H1 (cell line): ENCODE measurements around the gene CFAP100. TPM values are rescaled to one million over a fixed set of nuclear protein-coding genes. Genes with fewer than 3 reads are reported as not detected.

Experiments used
- CTCF ChIA-PET: fragments of 300-600 bp; sonication (Branson Sonifier 250); formaldehyde crosslinking; loops from one replicate; lab custom pipeline; 2021; ENCODE audit not compliant: partially characterized antibody; lab: Charles Lee
- POLR2A ChIA-PET: fragments of 300-600 bp; sonication (Branson Sonifier 250); formaldehyde crosslinking; loops from one replicate; lab custom pipeline; 2021; ENCODE audit warnings: inconsistent platforms; ENCODE audit not compliant: partially characterized antibody; lab: Charles Lee
- DNase-seq, 2 experiments: peaks; one replicate each; pipeline versions ENCODE4 v3.0.0 to v3.0.0-alpha.2; 2010 to 2022; ENCODE audit warnings: low spot score in 2 of 2, low read depth in 1 of 2, mixed read lengths in 1 of 2
- FAIRE-seq: peaks from 2 replicates; lab custom pipeline; 2011; peaks lifted over from hg19 to GRCh38; lab: Jason Lieb, UNC
- H2AFZ ChIP-seq: 2 replicates; pipeline ENCODE4 v1.8.1; 2012; ENCODE audit warnings: low read length, inconsistent platforms
- H2AK5ac ChIP-seq: 2 replicates; pipeline ENCODE4 v1.6.1; 2013; ENCODE audit warnings: low read depth, low read length
- H2BK120ac ChIP-seq: replicated peaks from 2 replicates; pipeline ENCODE3; 2013; ENCODE audit warnings: low read depth, low read length, inconsistent platforms
- H2BK12ac ChIP-seq: 2 replicates; pipeline ENCODE4 v1.6.1; 2013; ENCODE audit warnings: low read depth, low read length
- H2BK15ac ChIP-seq: 2 replicates; pipeline ENCODE4 v1.6.1; 2013; ENCODE audit warnings: low read length
- H2BK20ac ChIP-seq: 2 replicates; pipeline ENCODE4 v1.6.1; 2013; ENCODE audit warnings: low read length
- H2BK5ac ChIP-seq: 2 replicates; pipeline ENCODE4 v1.6.1; 2013; ENCODE audit warnings: low read depth, low read length
- H3K14ac ChIP-seq: 2 replicates; pipeline ENCODE4 v1.6.1; 2013; ENCODE audit warnings: inconsistent platforms; ENCODE audit not compliant: insufficient read length
- H3K18ac ChIP-seq: 2 replicates; pipeline ENCODE4 v1.6.1; 2013; ENCODE audit warnings: low read length; ENCODE audit errors: extremely low read depth
- H3K23ac ChIP-seq: 2 replicates; pipeline ENCODE4 v1.6.1; 2013; ENCODE audit warnings: inconsistent platforms; ENCODE audit not compliant: insufficient read length
- H3K23me2 ChIP-seq: 2 replicates; pipeline ENCODE4 v1.6.1; 2013; ENCODE audit warnings: low read depth, low read length
- H3K27ac ChIP-seq: 2 replicates; pipeline ENCODE4 v1.6.1; 2011; ENCODE audit warnings: low read depth, low read length, inconsistent platforms
- H3K27me3 ChIP-seq, 4 experiments: replicated peaks in 1 of 4; 1 replicate in 1 of 4; 2 replicates in 3 of 4; pipeline versions ENCODE4 v1.6.1 to v1.8.1; 2011 to 2013; ENCODE audit warnings: low read length in 3 of 4, mild to moderate bottlenecking in 3 of 4, inconsistent platforms in 2 of 4, mixed read lengths in 2 of 4, moderate library complexity in 1 of 4; ENCODE audit not compliant: control insufficient read depth in 3 of 4, insufficient read depth in 3 of 4; ENCODE audit errors: extremely low read depth in 1 of 4
- H3K36me3 ChIP-seq, 4 experiments: 2 replicates each; pipeline versions ENCODE4 v1.6.1 to v1.8.1; 2011 to 2013; ENCODE audit warnings: mild to moderate bottlenecking in 4 of 4, low read length in 3 of 4, moderate library complexity in 2 of 4, control low read depth in 1 of 4, inconsistent platforms in 1 of 4; ENCODE audit not compliant: insufficient read depth in 4 of 4, control insufficient read depth in 2 of 4
- H3K4ac ChIP-seq: replicated peaks from 2 replicates; pipeline ENCODE3; 2013; ENCODE audit warnings: low read length, low read depth, mixed read lengths, inconsistent platforms; ENCODE audit not compliant: insufficient read length
- H3K4me1 ChIP-seq, 4 experiments: replicated peaks in 1 of 4; 1 replicate in 1 of 4; 2 replicates in 3 of 4; pipeline versions ENCODE4 v1.6.1 to v1.8.1; 2011 to 2013; ENCODE audit warnings: low read length in 3 of 4, inconsistent platforms in 2 of 4, mixed read lengths in 1 of 4; ENCODE audit not compliant: insufficient read depth in 4 of 4, control insufficient read depth in 3 of 4
- H3K4me2 ChIP-seq, 2 experiments: 2 replicates each; pipeline versions ENCODE4 v1.6.1 to v1.8.1; 2011 to 2013; ENCODE audit warnings: low read depth in 2 of 2, low read length in 2 of 2, control low read depth in 1 of 2, inconsistent platforms in 1 of 2, mild to moderate bottlenecking in 1 of 2; ENCODE audit not compliant: insufficient read depth in 1 of 2
- H3K4me3 ChIP-seq, 4 experiments: fragments of 200-600, 300-600 bp in 1 of 4; sonication (generic), shearing (Covaris generic), sonication (Bioruptor Twin) in 1 of 4; 2 replicates each; pipeline versions ENCODE4 v1.5.1 to v1.8.1; 2011 to 2016; ENCODE audit warnings: low read length in 4 of 4, low read depth in 3 of 4, control low read depth in 2 of 4, inconsistent platforms in 2 of 4, mild to moderate bottlenecking in 2 of 4, mixed read lengths in 1 of 4, moderate library complexity in 1 of 4; ENCODE audit not compliant: insufficient read depth in 2 of 4; ENCODE audit errors: extremely low read depth in 1 of 4
- H3K56ac ChIP-seq: replicated peaks from 2 replicates; pipeline ENCODE3; 2013; ENCODE audit warnings: low read depth, mild to moderate bottlenecking, mixed read lengths, low read length, inconsistent platforms; ENCODE audit not compliant: insufficient read length
- H3K79me1 ChIP-seq: 2 replicates; pipeline ENCODE4 v1.6.1; 2013; ENCODE audit warnings: low read depth, low read length, control low read depth
- H3K79me2 ChIP-seq, 2 experiments: 2 replicates each; pipeline versions ENCODE4 v1.6.1 to v1.8.1; 2012 to 2013; ENCODE audit warnings: low read length in 2 of 2, mild to moderate bottlenecking in 2 of 2, inconsistent platforms in 1 of 2; ENCODE audit not compliant: insufficient read depth in 2 of 2, control insufficient read depth in 1 of 2
- H3K9ac ChIP-seq, 4 experiments: replicated peaks in 1 of 4; 1 replicate in 1 of 4; 2 replicates in 3 of 4; pipeline versions ENCODE4 v1.6.1 to v1.8.1; 2011 to 2013; ENCODE audit warnings: low read depth in 3 of 4, low read length in 3 of 4, control low read depth in 2 of 4, mild to moderate bottlenecking in 2 of 4, moderate library complexity in 2 of 4, inconsistent platforms in 1 of 4; ENCODE audit errors: extremely low read depth in 1 of 4
- H3K9me3 ChIP-seq, 2 experiments: 2 replicates each; pipeline versions ENCODE4 v1.6.1 to v1.8.1; 2012 to 2013; ENCODE audit warnings: mild to moderate bottlenecking in 2 of 2, moderate library complexity in 2 of 2, control low read depth in 1 of 2, inconsistent platforms in 1 of 2, low read depth in 1 of 2, low read length in 1 of 2, mixed read lengths in 1 of 2; ENCODE audit not compliant: insufficient read depth in 2 of 2
- H4K20me1 ChIP-seq, 2 experiments: replicated peaks in 1 of 2; 2 replicates each; pipeline versions ENCODE3 to v1.8.1; 2011 to 2013; ENCODE audit warnings: inconsistent platforms in 2 of 2, low read length in 2 of 2, mild to moderate bottlenecking in 1 of 2; ENCODE audit not compliant: insufficient read depth in 2 of 2, control insufficient read depth in 1 of 2
- H4K5ac ChIP-seq: 2 replicates; pipeline ENCODE4 v1.6.1; 2013; ENCODE audit warnings: low read length, low read depth, mixed read lengths, inconsistent platforms; ENCODE audit not compliant: insufficient read length
- H4K8ac ChIP-seq: 2 replicates; pipeline ENCODE4 v1.8.0; 2013; ENCODE audit warnings: mild to moderate bottlenecking, moderate library complexity, low read length, inconsistent platforms; ENCODE audit not compliant: insufficient read depth; ENCODE audit errors: extremely low read depth
- H4K91ac ChIP-seq: replicated peaks from 2 replicates; pipeline ENCODE3; 2013; ENCODE audit warnings: low read length, mixed read lengths, inconsistent platforms; ENCODE audit not compliant: insufficient read length
- CEBPB ChIP-seq: IDR thresholded peaks from 2 replicates; pipeline ENCODE4 v1.6.1; 2012; ENCODE audit warnings: low read depth, low read length
- CREB1 ChIP-seq: IDR thresholded peaks from 2 replicates; pipeline ENCODE4 v1.6.1; 2012; ENCODE audit warnings: inconsistent platforms
- GTF2F1 ChIP-seq: IDR thresholded peaks from 2 replicates; pipeline ENCODE4 v1.6.1; 2012; ENCODE audit warnings: low read depth, low read length, improper control_type of control experiment, borderline replicate concordance
- JUN ChIP-seq: IDR thresholded peaks from 2 replicates; pipeline ENCODE4 v1.6.1; 2011; ENCODE audit warnings: low read depth, mild to moderate bottlenecking, improper control_type of control experiment, low read length
- KDM1A ChIP-seq: fragments of 200-600, 300-600 bp; sonication (generic); IDR thresholded peaks from 2 replicates; pipeline ENCODE4 v1.7.1; 2016; ENCODE audit warnings: mild to moderate bottlenecking, low read length, borderline replicate concordance
- POLR2A ChIP-seq, 2 experiments: IDR thresholded peaks; 1 replicate in 1 of 2; 2 replicates in 1 of 2; pipeline ENCODE4 v1.6.1; 2011; ENCODE audit warnings: low read depth in 2 of 2, low read length in 2 of 2, mild to moderate bottlenecking in 2 of 2; ENCODE audit errors: control extremely low read depth in 1 of 2
- SAP30 ChIP-seq: fragments of 300-600 bp; sonication (generic); IDR thresholded peaks from 2 replicates; pipeline ENCODE4 v1.7.1; 2012; ENCODE audit warnings: low read length, moderate library complexity, mild to moderate bottlenecking, inconsistent platforms; ENCODE audit not compliant: insufficient read depth, insufficient replicate concordance
- TBP ChIP-seq: IDR thresholded peaks from 2 replicates; pipeline ENCODE4 v1.6.1; 2011; ENCODE audit warnings: low read depth, low read length, improper control_type of control experiment
- TCF12 ChIP-seq: IDR thresholded peaks from 2 replicates; pipeline ENCODE4 v1.6.1; 2011; ENCODE audit warnings: low read depth, mild to moderate bottlenecking, low read length
- ZNF274 ChIP-seq: IDR thresholded peaks from 2 replicates; pipeline ENCODE4 v1.7.0; 2012; ENCODE audit warnings: low read length, borderline replicate concordance; ENCODE audit errors: extremely low read depth
- WGBS, 2 experiments: shearing (Covaris generic) in 1 of 2; methylation state at CpG; one replicate each; pipeline versions ENCODE4 v1.1.6 to v1.1.7; 2013 to 2015; ENCODE audit warnings: low lambda C conversion rate in 2 of 2, mixed read lengths in 2 of 2, inconsistent platforms in 1 of 2, low coverage in 1 of 2, missing lambda C conversion rate in 1 of 2; ENCODE audit not compliant: insufficient replicate concordance in 2 of 2, insufficient coverage in 1 of 2, insufficient read length in 1 of 2; ENCODE audit errors: extremely low coverage in 1 of 2, missing lambda C conversion rate in 1 of 2; 5-methylcytosine and 5-hydroxymethylcytosine counted together
- polyA plus RNA-seq, 7 experiments: library from polyadenylated mRNA; depleted of rRNA in 3 of 7; stranded (reverse) in 5 of 7; unstranded in 2 of 7; fragments of >200 nt in 5 of 7; fragments of 200-250 nt in 2 of 7; gene quantifications; 1 replicate in 5 of 7; 2 replicates in 1 of 7; 4 replicates in 1 of 7; pipeline versions ENCODE4 v1.2.1 to v1.2.3, GENCODE V29; 2011 to 2013; ENCODE audit warnings: missing spikeins in 2 of 7, mixed read lengths in 2 of 7
- total RNA-seq: library from RNA; stranded (reverse); fragmentation: NEBNext Ultra II Directional; extraction: Animal tissue kit (Norgen Biotek cat#: 25700); gene quantifications from 2 replicates; pipeline ENCODE4 v1.2.1, GENCODE V29; 2021
- TF ChIP-seq, protein P1 (sequence below): IDR thresholded peaks from 2 replicates; pipeline ENCODE4 v1.6.1; 2011; ENCODE audit warnings: low read depth, mild to moderate bottlenecking, low read length; ENCODE audit not compliant: insufficient read depth

The CFAP100 gene
- total and polyA plus RNA-seq, 2 of the 8 experiments (the other 6 are each of a cell fraction or from before 2014, with no cell fraction given): 0.17 TPM; not detected in 1

DNA sequence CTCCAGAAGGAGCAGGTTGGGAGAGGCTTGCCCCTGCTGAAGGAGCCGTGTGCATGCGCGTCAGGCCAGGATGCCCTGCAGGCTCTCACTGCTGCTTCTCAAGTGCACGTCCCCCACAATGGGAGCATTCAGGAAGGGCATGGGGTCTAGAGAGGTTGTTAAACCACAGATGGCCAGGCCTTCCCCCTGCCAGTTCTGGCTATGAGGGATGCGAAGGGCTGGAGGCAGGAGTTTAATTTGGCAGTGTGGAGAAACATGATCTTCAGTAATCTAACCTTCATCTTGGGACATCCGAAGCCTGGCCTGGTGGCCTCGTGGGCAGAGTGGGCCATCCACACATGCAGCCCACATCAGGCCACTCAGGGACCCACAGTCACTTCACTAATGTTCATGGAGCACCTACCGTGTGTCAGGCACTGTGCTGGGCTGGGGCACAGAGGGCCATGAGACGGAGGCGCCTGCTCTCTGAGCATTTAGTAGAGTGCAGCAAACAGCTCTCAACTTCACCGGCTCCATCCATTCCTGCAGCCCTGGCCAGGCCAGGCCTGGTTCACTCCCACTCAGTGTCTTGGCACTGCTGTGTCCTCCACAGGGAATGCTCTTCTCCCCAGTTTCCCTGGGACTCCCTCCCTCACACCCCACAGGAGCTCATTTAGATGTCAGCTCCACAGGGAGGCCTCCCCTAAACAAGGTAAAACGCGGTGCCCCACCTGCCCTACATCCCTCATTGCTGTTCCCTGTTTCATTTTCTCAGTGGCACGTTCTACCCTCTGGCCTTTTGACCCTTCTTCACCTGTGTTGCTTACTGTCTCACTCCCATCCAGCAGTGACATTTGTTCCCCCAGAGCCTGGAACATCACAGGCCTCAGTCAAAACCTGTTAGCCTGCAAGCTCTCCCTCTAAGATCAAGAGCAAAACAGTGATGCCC lies 4.0 kb downstream of the CFAP100 start:
- Histone ChIP-seq H2AK5ac (peak overlapping the region; percentile 39; the same call in 1 of the 2 replicates), H2BK20ac (no peak overlapping the region), H2BK5ac (no peak overlapping the region; the same call in 1 of the 2 replicates), H2BK120ac (no peak overlapping the region), H4K5ac (no peak overlapping the region), H3K18ac (no peak overlapping the region), H3K36me3 (no peaks in the 10 kb centered on the region), H4K91ac (no peak overlapping the region), H3K4ac (no peak overlapping the region), H3K9me3 (no peaks in the 10 kb centered on the region), H4K8ac (no peak overlapping the region; the same call in 1 of the 2 replicates), H3K4me1 (peaks cover 0 to 21% (median 1%) of the 10 kb centered on the region in 4 experiments; a peak in 3 of 7 replicates), H3K4me2 (no peak overlapping the region), H2AFZ (no peak overlapping the region), H3K23ac (no peak overlapping the region), H3K27me3 (peaks cover 8 to 27% (median 22%) of the 10 kb centered on the region in 4 experiments), H3K79me2 (no peaks in the 10 kb centered on the region), H3K14ac (no peak overlapping the region), H4K20me1 (no peaks in the 10 kb centered on the region), H3K9ac (no peak overlapping the region), H3K4me3 (no peak overlapping the region), H2BK15ac (no peak overlapping the region), H2BK12ac (no peak overlapping the region), H3K27ac (no peak overlapping the region), H3K56ac (no peak overlapping the region), H3K23me2 (peaks cover 3% of the 10 kb centered on the region; the same call in 1 of the 2 replicates), H3K79me1 (no peaks in the 10 kb centered on the region)
- ChIA-PET CTCF (interaction anchor here (0.6 to 1.2 kb wide), 5 partner anchors 9 to 266 kb away, joined by 3 to 4 read pairs (median 3); no protein-coding TSS in a partner anchor), POLR2A (no interaction called here)
- FAIRE-seq: no peak
- DNase-seq: no peak
- WGBS, 2 experiments: 90% methylated on average over 13 of the region's 14 CpGs; no CpG with 5 or more reads in 1 of the 2 experiments
- TF ChIP-seq POLR2A (IDR thresholded peaks at IDR 0.05; ENCODE audit: control extremely low read depth in 1 of 2, low read depth in 2 of 2, low read length in 2 of 2) (no peak), ZNF274 (no peak), CREB1 (no peak), TCF12 (no peak), CEBPB (no peak), TBP (no peak), SAP30 (no peak), JUN (no peak), KDM1A (no peak), GTF2F1 (no peak)
- TF ChIP-seq, protein P1, sequence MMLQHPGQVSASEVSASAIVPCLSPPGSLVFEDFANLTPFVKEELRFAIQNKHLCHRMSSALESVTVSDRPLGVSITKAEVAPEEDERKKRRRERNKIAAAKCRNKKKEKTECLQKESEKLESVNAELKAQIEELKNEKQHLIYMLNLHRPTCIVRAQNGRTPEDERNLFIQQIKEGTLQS: no peak
